Glutamatergic neuron (in vitro differentiated cells): Measurements from ENCODE around the gene ZNF438. TPM values are rescaled to one million over a fixed set of nuclear protein-coding genes. Genes with fewer than 3 reads are reported as not detected.

Experiments used
- DNase-seq: peaks from one replicate; pipeline ENCODE4 v3.0.0; 2022
- H3K27ac Mint-ChIP-seq: one replicate; pipeline ENCODE4 v1.8.0; 2020; ENCODE audit warnings: mild to moderate bottlenecking, mixed read lengths, inconsistent platforms; ENCODE audit not compliant: unreplicated experiment
- H3K27me3 Mint-ChIP-seq: one replicate; pipeline ENCODE4 v1.8.0; 2020; ENCODE audit warnings: mild to moderate bottlenecking, moderate library complexity, mixed read lengths, inconsistent platforms; ENCODE audit not compliant: unreplicated experiment
- H3K36me3 Mint-ChIP-seq: one replicate; pipeline ENCODE4 v1.8.0; 2020; ENCODE audit warnings: mild to moderate bottlenecking, mixed read lengths, inconsistent platforms; ENCODE audit not compliant: unreplicated experiment
- H3K4me1 Mint-ChIP-seq: one replicate; pipeline ENCODE4 v1.8.0; 2020; ENCODE audit warnings: mild to moderate bottlenecking, low read depth, mixed read lengths, inconsistent platforms; ENCODE audit not compliant: unreplicated experiment
- H3K4me3 Mint-ChIP-seq: one replicate; pipeline ENCODE4 v1.8.0; 2020; ENCODE audit warnings: mild to moderate bottlenecking, mixed read lengths, inconsistent platforms; ENCODE audit not compliant: unreplicated experiment
- H3K9me3 Mint-ChIP-seq: one replicate; pipeline ENCODE4 v1.8.0; 2020; ENCODE audit warnings: mild to moderate bottlenecking, moderate library complexity, mixed read lengths, inconsistent platforms; ENCODE audit not compliant: unreplicated experiment
- CTCF ChIP-seq: fragments of 200-600 bp; sonication (generic); IDR thresholded peaks from one replicate; pipeline ENCODE4 v1.5.0; 2021; ENCODE audit not compliant: partially characterized antibody, unreplicated experiment
- total RNA-seq: library from RNA; stranded (reverse); fragmentation: NEBNext Ultra II Directional; extraction: Animal tissue kit (Norgen Biotek cat#: 25700); gene quantifications from one replicate; pipeline ENCODE4 v1.2.1, GENCODE V29; 2021; ENCODE audit not compliant: unreplicated experiment

Gene ZNF438
- total RNA-seq, 1 donor from 2014 or later, result 3.5 TPM

- H3K4me3 Mint-ChIP-seq, result no peak overlapping the region
- H3K27me3 Mint-ChIP-seq, result peaks cover 7% of the 10 kb centered on the region
- no peak for TF ChIP-seq CTCF
- no peak for DNase-seq
- peaks cover 8% of the 10 kb centered on the region for H3K9me3 Mint-ChIP-seq
- peaks cover 37% of the 10 kb centered on the region for H3K4me1 Mint-ChIP-seq
- no peaks in the 10 kb centered on the region for H3K36me3 Mint-ChIP-seq
- H3K27ac Mint-ChIP-seq, result peak overlapping the region; percentile 15
Measured at GRCh38 chr10:30829901-30830300, 201.8 kb downstream of the ZNF438 start.

- Mint-ChIP-seq H3K9me3 (peaks cover 9% of the 10 kb centered on the region), H3K36me3 (no peaks in the 10 kb centered on the region), H3K4me3 (no peak overlapping the region), H3K27ac (no peak overlapping the region), H3K4me1 (peaks cover 27% of the 10 kb centered on the region), H3K27me3 (peaks cover 6% of the 10 kb centered on the region)
- no peak for DNase-seq
- TF ChIP-seq CTCF, result no peak
Measured at GRCh38 chr10:30828680-30829079, 203.0 kb downstream of the ZNF438 start.

- H3K27me3 Mint-ChIP-seq, result peaks cover 4% of the 10 kb centered on the region
Measured at GRCh38 chr10:30828164-30828563, 203.5 kb downstream of the ZNF438 start.

GRCh38 chr10:30827531-30828120 is 204.0 kb downstream of the ZNF438 start:
- DNase-seq, result no peak
- Mint-ChIP-seq H3K9me3 (peaks cover 7% of the 10 kb centered on the region), H3K36me3 (no peaks in the 10 kb centered on the region)

More at GRCh38 chr10:30828164-30828563, 203.5 kb downstream of the ZNF438 start:
- Mint-ChIP-seq H3K36me3 (no peaks in the 10 kb centered on the region), H3K4me1 (peaks cover 22% of the 10 kb centered on the region), H3K4me3 (no peak overlapping the region), H3K27ac (no peak overlapping the region), H3K9me3 (peaks cover 9% of the 10 kb centered on the region)
- no peak for TF ChIP-seq CTCF
- DNase-seq, result no peak

More at GRCh38 chr10:30827531-30828120, 204.0 kb downstream of the ZNF438 start:
- peaks cover 17% of the 10 kb centered on the region for H3K4me1 Mint-ChIP-seq
- no peak overlapping the region for H3K27ac Mint-ChIP-seq
- H3K4me3 Mint-ChIP-seq, result no peak overlapping the region
- peaks cover 7% of the 10 kb centered on the region for H3K27me3 Mint-ChIP-seq
- TF ChIP-seq CTCF, result no peak
